Transverse colon (tissue), 3 donors: ENCODE data around the gene KMT2C.
"Not testable (repeated sequence)": the region's sequence is repeated elsewhere in the genome, so short reads cannot be mapped to it uniquely, and the experiment has no call there.

ENCODE experiments used
- CTCF ChIP-seq, 5 experiments: fragments of 200-600 bp in 3 of 5; fragments of 450-650 bp in 2 of 5; sonication (generic) in 3 of 5; IDR thresholded peaks; 1 replicate in 2 of 5; 2 replicates in 3 of 5; pipeline ENCODE4 v1.5.1; 2016 to 2017; ENCODE audit warnings: antibody characterized with exemption in 5 of 5, inconsistent platforms in 3 of 5, mild to moderate bottlenecking in 2 of 5, moderate library complexity in 1 of 5
- POLR2A ChIP-seq: fragments of 450-650 bp; IDR thresholded peaks from one replicate; pipeline ENCODE4 v1.6.1; 2016; ENCODE audit warnings: antibody characterized with exemption, mild to moderate bottlenecking, moderate library complexity

DNA sequence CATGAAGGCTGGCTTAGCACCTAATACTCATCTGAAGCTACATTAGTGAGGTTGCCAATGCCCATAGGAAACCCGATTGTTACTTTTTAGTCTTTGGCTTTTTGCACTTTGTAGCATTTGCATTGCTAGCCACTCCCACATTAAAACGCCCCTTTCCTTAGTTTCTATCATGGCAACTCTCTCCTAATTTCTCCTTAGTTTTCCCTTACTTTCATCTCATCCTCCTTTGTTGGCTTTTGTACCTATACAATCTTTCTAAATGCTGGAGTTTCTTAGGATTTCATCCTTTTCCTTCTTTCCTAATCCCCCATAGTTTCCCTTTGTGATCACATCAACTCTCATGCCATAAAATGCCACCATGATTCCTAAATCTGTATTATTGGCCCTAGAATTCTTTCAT is 168.9 kb downstream of the KMT2C start:
- not testable (repeated sequence) for TF ChIP-seq POLR2A; CTCF (IDR thresholded peaks at IDR 0.05)
